ENCODE measurements around the gene PIGK.

DNA sequence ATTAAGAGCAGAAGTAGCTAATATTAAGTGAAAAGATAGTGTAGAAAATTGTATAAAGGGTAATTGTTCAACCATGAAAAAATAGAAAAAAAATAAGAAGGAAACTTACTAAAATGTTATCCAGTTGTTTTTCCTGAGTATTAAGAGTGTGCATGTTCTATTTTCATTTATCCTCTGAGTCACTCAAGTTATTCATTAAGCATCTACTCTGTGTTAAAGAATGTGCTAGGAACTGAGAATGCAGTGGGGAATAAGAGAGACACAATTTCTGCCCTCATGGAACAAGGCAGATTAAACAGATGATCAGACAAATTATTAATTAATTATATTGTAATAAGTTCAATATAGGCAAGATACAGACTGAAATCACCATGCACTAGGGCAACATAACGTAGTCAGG is 10.8 kb upstream of the PIGK start:
- TF ChIP-seq POLR2A (IDR thresholded peaks at IDR 0.05; ENCODE audit: low read depth, low read length) (no peak), ZNF274 (IDR thresholded peaks at IDR 0.05; ENCODE audit: insufficient read depth, insufficient read length) (no peak), CHD2 (IDR thresholded peaks at IDR 0.05; ENCODE audit: borderline replicate concordance, low read depth, low read length) (no peak), SUZ12 (IDR thresholded peaks at IDR 0.05; ENCODE audit: unreplicated experiment) (no peak), BMI1 (IDR thresholded peaks at IDR 0.05; ENCODE audit: borderline replicate concordance) (no peak), IRF4 (IDR thresholded peaks at IDR 0.05; ENCODE audit: low read depth, low read length) (no peak)
- TF ChIP-seq, protein P1, sequence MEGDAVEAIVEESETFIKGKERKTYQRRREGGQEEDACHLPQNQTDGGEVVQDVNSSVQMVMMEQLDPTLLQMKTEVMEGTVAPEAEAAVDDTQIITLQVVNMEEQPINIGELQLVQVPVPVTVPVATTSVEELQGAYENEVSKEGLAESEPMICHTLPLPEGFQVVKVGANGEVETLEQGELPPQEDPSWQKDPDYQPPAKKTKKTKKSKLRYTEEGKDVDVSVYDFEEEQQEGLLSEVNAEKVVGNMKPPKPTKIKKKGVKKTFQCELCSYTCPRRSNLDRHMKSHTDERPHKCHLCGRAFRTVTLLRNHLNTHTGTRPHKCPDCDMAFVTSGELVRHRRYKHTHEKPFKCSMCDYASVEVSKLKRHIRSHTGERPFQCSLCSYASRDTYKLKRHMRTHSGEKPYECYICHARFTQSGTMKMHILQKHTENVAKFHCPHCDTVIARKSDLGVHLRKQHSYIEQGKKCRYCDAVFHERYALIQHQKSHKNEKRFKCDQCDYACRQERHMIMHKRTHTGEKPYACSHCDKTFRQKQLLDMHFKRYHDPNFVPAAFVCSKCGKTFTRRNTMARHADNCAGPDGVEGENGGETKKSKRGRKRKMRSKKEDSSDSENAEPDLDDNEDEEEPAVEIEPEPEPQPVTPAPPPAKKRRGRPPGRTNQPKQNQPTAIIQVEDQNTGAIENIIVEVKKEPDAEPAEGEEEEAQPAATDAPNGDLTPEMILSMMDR (IDR thresholded peaks at IDR 0.05 in 2 of 3, conservative IDR thresholded peaks at IDR 0.05 in 1 of 3; ENCODE audit: control insufficient read depth in 2 of 3, extremely low read depth in 1 of 3, insufficient read depth in 1 of 3, low read depth in 3 of 3, low read length in 3 of 3), result no peak

Measured in GM12878 (cell line).